BJ (cell line): ENCODE data around the gene GPR15. TPM values are rescaled to one million over a fixed set of nuclear protein-coding genes. Genes with fewer than 3 reads are reported as not detected.

Source experiments
- CTCF ChIA-PET: fragments of 350-600 bp; formaldehyde crosslinking; extraction: SDS; loops from one replicate; lab custom pipeline; 2021; ENCODE audit warnings: antibody characterized with exemption, inconsistent platforms; lab: Yijun Ruan, JAX
- POLR2A ChIA-PET: fragments of 300-600 bp; sonication (Branson Sonifier 250); formaldehyde crosslinking; extraction: SDS; loops from one replicate; lab custom pipeline; 2021; ENCODE audit warnings: antibody characterized with exemption; lab: Charles Lee
- DNase-seq: peaks from one replicate; pipeline ENCODE4 v3.0.0-alpha.2; 2011; ENCODE audit warnings: low read depth
- H3K27me3 ChIP-seq: 2 replicates; pipeline ENCODE4 v1.6.0; 2011; ENCODE audit warnings: low read length; ENCODE audit not compliant: control insufficient read depth, insufficient read depth
- H3K36me3 ChIP-seq: 2 replicates; pipeline ENCODE4 v1.5.1; 2011; ENCODE audit warnings: low read length; ENCODE audit not compliant: control insufficient read depth, insufficient read depth
- H3K4me3 ChIP-seq: 2 replicates; pipeline ENCODE4 v1.5.1; 2011; ENCODE audit warnings: low read depth, mild to moderate bottlenecking, control low read depth, low read length
- polyA plus RNA-seq: library from polyadenylated mRNA; depleted of rRNA; stranded (reverse); fragments of >200 nt; gene quantifications from 2 replicates; pipeline ENCODE4 v1.2.3, GENCODE V29; 2011
- TF ChIP-seq, protein P1 (sequence below): IDR thresholded peaks from 2 replicates; pipeline ENCODE4 v1.5.1; 2011; ENCODE audit warnings: low read depth, mild to moderate bottlenecking, control low read depth, inconsistent platforms, low read length, moderate library complexity; ENCODE audit not compliant: insufficient read depth

The GPR15 gene
- polyA plus RNA-seq, 1 experiment = not detected

DNA sequence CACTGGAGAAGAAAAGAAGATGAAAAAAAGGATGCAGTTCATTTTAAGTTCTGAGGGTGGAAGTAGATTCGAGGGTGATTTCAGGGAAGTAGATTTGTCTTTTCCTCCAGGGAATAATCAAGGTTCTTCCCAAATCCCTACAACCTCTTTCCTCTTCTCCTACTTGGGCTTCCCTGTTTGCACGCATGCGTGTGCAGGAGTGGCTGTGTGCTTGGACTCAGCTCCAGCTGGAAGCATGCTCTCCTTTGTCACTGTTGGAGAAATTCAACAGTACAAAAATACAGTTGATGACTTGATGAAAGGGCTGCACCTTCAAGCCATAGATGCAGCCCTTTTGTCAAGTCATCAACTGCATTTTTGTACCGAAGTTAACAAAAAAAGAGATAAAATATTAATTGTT, 30.5 kb upstream of the GPR15 start:
- Histone ChIP-seq H3K4me3 (no peak overlapping the region), H3K27me3 (no peaks in the 10 kb centered on the region), H3K36me3 (no peaks in the 10 kb centered on the region)
- TF ChIP-seq, protein P1, sequence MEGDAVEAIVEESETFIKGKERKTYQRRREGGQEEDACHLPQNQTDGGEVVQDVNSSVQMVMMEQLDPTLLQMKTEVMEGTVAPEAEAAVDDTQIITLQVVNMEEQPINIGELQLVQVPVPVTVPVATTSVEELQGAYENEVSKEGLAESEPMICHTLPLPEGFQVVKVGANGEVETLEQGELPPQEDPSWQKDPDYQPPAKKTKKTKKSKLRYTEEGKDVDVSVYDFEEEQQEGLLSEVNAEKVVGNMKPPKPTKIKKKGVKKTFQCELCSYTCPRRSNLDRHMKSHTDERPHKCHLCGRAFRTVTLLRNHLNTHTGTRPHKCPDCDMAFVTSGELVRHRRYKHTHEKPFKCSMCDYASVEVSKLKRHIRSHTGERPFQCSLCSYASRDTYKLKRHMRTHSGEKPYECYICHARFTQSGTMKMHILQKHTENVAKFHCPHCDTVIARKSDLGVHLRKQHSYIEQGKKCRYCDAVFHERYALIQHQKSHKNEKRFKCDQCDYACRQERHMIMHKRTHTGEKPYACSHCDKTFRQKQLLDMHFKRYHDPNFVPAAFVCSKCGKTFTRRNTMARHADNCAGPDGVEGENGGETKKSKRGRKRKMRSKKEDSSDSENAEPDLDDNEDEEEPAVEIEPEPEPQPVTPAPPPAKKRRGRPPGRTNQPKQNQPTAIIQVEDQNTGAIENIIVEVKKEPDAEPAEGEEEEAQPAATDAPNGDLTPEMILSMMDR = no peak
- CTCF ChIA-PET = no interaction called here
- POLR2A ChIA-PET = no interaction called here
- no peak for DNase-seq

DNA sequence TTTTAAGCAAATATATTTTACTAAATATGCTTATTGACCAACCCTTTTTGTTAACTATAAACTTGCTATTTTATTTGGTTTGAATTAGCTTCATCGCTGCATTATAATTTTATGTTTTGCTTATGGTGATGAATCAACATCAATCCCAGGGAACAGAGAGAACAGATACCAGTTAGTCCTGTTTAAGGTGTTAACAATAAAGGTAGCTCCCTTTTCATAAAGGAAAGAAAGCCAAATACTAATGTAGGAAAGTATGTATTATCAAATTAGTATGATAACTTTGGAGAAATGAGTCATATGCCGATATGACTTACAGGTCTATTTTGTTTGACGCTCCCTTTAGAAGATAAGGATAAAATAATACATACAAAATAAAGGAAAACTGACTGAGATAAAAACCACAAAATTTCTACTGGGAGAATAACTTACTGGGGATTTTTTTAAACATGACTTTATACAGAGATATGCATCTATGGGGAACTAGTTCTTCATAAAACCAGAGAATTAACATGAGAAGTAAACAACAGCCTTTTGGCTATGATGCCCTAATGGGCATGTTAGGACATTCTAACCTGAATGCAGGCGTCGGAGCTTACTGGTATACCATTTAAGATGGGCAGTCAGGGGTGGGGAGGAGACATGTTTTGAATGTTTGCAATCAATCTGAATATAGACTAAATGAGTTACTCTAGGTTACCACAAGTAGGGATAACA, 29.8 kb upstream of the GPR15 start:
- POLR2A ChIA-PET = no interaction called here

DNA sequence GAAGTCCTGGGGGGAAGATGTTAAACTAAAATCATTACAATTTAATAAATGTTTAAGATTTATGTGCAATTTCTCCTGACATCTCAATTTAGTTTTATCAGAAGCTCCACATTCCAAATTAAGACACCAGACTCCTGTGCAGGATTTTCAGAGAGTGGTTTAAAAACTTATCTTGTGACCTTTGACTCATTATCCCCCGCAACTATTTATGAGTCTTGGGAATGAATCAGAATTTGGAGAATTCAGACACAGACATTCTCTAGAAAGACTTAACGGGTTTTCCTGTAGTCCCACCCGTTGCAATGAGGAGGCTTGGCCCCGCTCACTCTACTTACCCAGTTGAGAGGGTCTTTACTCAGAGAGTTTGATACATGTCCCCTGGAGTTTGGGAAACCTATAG, 27.2 kb upstream of the GPR15 start:
- CTCF ChIA-PET = no interaction called here
- H3K36me3 ChIP-seq = no peaks in the 10 kb centered on the region; the same call in 1 of the 2 replicates
- H3K27me3 ChIP-seq = no peaks in the 10 kb centered on the region
- no peak for DNase-seq
- POLR2A ChIA-PET = no interaction called here
- no peak overlapping the region for H3K4me3 ChIP-seq
- TF ChIP-seq, protein P1 = no peak

More for the DNA sequence above, 29.8 kb upstream of the GPR15 start:
- no peak for DNase-seq
- no peaks in the 10 kb centered on the region for H3K27me3 ChIP-seq
- H3K36me3 ChIP-seq = no peaks in the 10 kb centered on the region
- TF ChIP-seq, protein P1 = no peak
- CTCF ChIA-PET = no interaction called here
- no peak overlapping the region for H3K4me3 ChIP-seq

DNA sequence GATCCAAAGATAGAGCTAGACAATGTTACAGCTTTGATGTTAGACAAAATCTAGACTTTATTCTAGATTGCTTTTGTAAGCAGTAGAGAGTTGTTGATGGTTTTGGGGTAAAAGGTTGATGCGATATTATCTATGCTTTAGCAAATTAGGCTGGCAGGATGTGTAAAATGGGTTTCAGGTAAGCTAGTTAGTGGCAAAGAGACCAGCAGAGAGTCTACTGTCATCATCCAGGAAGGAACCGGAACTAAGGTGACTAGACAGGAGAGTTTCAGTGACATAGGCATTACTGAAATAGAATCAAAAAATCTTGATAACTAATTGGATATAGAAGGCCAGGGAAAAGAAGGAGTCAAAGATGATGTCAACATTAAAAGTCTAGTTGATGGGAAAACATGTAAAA, 23.2 kb upstream of the GPR15 start:
- Histone ChIP-seq H3K4me3 (no peak overlapping the region), H3K27me3 (no peaks in the 10 kb centered on the region), H3K36me3 (no peaks in the 10 kb centered on the region; the same call in 1 of the 2 replicates)
- TF ChIP-seq, protein P1 = no peak
- ChIA-PET POLR2A (interaction anchor here (0.7 kb wide), 1 partner anchor 94 kb away, joined by 3 read pairs; no protein-coding TSS in a partner anchor), CTCF (interaction anchor here (0.7 to 1.5 kb wide), 2 partner anchors 32 to 796 kb away, joined by 3 to 4 read pairs; no protein-coding TSS in a partner anchor)
- no peak for DNase-seq

DNA sequence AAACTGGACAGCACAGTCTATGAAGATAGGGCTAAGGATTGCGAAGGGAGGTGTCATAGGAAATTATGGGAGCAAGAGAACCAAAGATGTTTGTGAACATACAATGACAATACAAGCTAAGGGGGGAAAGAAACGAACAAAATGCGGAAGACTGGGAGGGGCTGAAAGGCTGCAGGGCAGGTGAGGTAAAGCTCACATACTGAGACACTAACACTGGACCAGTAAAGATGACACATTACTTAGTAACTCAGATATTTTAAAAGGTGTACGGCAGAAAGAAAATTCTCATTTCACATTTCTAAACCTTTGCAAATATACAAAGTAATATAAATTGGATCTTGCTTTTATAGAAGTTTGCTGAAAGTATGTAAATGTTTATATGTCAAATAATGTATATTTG, 19.2 kb upstream of the GPR15 start:
- Histone ChIP-seq H3K36me3 (no peaks in the 10 kb centered on the region; the same call in 1 of the 2 replicates), H3K4me3 (no peak overlapping the region), H3K27me3 (no peaks in the 10 kb centered on the region)
- TF ChIP-seq, protein P1 = no peak
- DNase-seq = no peak
- POLR2A ChIA-PET = no interaction called here
- CTCF ChIA-PET = interaction anchor here (0.9 kb wide), 1 partner anchor 16 kb away, joined by 3 read pairs; no protein-coding TSS in a partner anchor
